Superior temporal gyrus (tissue), 1 donor: ENCODE data around the gene PSENEN.
"Not testable (repeated sequence)": the region's sequence is repeated elsewhere in the genome, so short reads cannot be mapped to it uniquely, and the experiment has no call there.

ENCODE experiments used
- DNase-seq: peaks from one replicate; pipeline ENCODE4 v3.0.0-alpha.2; 2016; ENCODE audit errors: extremely low spot score

PSENEN gene

DNA sequence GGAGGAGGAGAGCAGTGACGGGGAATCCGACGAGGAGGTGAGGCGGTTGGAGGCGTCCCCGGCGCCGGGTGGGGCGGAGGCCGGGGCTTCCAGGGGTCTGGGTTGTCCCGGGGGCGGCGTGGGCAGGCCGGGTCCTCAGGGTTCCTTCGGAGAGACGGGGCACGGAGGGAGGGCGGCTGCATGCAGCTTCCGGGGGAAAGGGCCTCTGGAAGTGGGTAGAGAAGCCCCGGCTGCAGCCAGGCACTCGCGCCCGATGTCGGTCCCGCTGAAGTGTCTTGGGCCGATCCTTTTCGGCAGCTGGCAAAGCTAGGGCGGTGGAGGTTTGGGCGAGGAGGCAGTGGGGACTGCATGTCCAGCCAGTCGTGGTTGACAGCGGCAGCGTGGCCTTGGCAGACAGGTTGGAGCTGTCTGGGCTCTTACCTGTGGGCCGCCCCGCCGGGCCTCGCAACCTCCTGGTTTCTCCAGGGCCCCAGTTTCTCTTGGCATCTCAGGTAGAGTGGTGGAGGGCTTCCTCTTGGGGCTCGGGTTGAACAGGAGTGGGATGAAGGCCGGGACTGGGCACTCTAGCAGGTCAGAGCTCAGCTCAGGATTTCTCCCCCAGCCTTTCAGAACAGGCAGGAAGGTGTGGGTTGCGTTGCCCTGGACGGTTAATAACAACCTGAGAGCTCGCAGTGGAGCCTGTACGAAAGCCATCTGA is 27.0 kb upstream of the PSENEN start:
- DNase-seq: no peak

DNA sequence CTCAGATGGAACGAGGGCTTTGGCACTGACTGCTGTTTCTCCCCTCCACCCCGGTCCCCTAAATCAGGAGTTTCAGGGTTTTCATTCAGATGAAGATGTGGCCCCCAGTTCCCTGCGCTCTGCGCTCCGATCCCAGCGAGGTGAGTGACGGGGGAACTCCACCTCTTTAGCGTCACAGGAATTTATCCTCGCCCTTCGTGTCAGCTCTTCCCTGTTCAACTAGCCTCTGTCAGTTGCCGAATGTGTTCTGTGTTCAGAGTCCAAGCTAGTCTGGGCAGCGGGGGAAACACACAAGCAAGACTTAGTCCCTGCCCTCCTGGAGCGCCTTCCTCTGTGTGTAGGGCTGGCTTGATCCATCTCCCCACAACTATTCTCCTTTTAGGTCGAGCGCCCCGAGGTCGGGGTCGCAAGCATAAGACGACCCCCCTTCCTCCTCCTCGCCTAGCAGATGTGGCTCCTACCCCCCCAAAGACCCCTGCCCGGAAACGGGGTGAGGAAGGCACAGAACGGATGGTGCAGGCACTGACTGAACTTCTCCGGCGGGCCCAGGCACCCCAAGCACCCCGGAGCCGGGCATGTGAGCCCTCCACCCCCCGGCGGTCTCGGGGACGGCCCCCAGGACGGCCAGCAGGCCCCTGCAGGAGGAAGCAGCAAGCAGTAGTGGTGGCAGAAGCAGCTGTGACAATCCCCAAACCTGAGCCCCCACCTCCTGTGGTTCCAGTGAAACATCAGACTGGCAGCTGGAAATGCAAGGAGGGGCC is 25.9 kb upstream of the PSENEN start:
- DNase-seq: no peak

DNA sequence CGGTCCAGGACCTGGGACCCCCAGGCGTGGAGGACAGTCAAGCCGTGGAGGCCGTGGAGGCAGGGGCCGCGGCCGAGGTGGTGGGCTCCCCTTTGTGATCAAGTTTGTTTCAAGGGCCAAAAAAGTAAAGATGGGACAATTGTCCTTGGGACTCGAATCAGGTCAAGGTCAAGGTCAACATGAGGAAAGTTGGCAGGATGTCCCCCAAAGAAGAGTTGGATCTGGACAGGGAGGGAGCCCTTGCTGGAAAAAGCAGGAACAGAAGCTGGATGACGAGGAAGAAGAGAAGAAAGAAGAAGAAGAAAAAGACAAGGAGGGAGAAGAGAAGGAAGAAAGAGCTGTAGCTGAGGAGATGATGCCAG is 25.3 kb upstream of the PSENEN start:
- no peak for DNase-seq

DNA sequence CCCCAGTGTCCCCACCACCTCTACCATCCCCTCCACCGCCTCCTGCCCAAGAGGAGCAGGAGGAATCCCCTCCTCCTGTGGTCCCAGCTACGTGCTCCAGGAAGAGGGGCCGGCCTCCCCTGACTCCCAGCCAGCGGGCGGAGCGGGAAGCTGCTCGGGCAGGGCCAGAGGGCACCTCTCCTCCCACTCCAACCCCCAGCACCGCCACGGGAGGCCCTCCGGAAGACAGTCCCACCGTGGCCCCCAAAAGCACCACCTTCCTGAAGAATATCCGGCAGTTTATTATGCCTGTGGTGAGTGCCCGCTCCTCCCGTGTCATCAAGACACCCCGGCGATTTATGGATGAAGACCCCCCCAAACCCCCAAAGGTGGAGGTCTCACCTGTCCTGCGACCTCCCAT is 24.8 kb upstream of the PSENEN start:
- no peak for DNase-seq

DNA sequence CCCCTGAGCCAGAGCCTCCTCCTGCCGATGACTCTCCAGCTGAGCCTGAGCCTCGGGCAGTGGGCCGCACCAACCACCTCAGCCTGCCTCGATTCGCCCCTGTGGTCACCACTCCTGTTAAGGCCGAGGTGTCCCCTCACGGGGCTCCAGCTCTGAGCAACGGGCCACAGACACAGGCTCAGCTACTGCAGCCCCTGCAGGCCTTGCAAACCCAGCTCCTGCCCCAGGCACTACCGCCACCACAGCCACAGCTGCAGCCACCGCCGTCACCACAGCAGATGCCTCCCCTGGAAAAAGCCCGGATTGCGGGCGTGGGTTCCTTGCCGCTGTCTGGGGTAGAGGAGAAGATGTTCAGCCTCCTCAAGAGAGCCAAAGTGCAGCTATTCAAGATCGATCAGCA is 24.1 kb upstream of the PSENEN start:
- no peak for DNase-seq

DNA sequence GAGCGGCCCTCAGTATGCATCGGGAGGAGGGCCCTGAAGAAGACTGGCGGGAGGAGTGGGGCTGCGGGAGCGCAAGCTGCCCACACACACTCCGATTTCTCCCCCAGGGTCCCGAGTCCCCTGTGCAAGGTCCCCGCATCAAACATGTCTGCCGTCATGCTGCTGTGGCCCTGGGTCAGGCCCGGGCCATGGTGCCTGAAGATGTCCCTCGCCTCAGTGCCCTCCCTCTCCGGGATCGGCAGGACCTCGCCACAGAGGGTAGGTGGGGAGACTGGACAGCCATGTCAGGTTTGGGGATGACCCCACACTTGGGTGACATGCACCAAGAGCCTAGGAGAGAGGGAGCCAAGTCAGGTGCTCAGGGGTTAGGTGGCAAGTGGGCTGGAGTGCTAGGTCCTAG is 23.0 kb upstream of the PSENEN start:
- no peak for DNase-seq

DNA sequence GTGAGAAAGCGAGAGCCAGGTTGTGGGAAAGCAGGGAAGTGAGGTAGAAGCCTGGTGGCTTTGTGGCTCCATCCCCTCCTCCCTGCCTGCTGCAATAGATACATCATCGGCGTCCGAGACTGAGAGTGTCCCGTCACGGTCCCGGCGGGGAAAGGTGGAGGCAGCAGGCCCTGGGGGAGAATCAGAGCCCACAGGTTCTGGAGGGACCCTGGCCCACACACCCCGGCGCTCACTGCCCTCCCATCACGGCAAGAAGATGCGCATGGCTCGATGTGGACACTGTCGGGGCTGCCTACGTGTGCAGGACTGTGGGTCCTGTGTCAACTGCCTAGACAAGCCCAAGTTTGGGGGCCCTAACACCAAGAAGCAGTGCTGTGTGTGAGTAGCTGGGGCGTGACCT is 22.6 kb upstream of the PSENEN start:
- no peak for DNase-seq

DNA sequence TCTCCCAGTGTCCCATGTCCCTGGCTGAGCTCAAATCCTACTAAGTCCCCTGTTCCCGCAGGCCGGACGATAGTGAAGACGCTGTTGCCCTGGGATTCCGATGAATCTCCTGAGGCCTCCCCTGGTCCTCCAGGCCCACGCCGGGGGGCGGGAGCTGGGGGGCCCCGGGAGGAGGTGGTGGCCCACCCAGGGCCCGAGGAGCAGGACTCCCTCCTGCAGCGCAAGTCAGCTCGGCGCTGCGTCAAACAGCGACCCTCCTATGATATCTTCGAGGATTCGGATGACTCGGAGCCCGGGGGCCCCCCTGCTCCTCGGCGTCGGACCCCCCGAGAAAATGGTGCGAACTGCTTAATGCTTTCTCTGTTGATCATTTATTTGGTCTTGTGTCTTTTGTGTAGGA is 21.8 kb upstream of the PSENEN start:
- no peak for DNase-seq

DNA sequence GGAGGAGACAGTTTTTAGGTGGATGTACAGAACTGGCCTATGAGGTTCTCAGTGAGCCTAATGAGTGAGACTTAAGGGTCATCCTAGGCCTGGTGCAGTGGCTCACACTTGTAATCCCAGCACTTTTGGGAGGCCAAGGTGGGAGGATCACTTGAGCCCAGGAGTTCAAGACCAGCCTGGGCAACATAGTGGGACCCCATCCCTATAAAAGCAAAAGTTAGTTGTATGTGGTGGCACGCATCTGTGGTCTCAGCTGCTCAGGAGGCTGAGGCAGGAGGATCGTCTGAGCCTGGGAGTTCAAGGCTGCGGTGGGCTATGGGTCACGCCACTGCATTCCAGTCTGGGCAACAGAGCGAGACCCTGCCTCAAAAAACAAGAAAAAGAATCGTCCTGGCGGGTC is 21.3 kb upstream of the PSENEN start:
- DNase-seq: not testable (repeated sequence)

DNA sequence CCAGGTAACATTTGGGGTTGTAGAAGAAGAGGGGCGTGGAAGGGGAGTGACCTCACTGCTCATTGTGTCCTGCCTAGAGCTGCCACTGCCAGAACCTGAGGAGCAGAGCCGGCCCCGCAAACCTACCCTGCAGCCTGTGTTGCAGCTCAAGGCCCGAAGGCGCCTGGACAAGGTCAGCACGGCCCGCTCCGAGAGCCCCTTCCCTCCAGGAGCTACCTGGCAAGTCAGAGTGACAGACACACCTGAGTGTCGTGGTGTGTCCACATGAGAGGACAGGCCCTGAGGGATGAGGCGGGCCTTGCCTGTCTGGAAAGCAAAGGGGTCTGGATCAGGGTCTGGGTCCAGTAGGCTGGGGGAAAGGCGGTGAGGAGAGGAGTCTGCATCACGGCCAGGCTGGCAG is 20.9 kb upstream of the PSENEN start:
- DNase-seq: no peak

DNA sequence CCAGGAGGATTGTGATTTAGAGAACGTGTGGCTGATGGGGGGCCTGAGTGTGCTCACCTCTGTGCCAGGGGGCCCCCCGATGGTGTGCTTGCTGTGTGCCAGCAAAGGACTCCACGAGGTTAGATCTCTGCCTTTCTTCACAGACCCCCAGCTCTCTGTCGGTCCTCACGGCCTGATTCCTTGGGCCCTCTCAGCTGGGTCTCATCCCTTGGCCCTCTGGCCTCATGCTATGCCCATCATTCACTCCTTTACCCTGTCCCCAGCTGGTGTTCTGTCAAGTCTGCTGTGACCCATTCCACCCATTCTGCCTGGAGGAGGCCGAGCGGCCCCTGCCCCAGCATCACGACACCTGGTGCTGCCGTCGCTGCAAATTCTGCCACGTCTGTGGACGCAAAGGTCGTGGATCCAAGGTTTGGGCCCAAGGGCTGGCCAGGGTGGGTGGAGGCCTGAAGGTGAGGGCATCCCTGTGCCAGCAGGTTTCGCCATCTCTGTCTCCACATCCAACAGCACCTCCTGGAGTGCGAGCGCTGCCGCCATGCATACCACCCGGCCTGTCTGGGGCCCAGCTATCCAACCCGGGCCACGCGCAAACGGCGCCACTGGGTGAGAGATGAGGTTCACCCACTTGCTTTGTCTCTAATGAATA is 20.1 kb upstream of the PSENEN start:
- no peak for DNase-seq

DNA sequence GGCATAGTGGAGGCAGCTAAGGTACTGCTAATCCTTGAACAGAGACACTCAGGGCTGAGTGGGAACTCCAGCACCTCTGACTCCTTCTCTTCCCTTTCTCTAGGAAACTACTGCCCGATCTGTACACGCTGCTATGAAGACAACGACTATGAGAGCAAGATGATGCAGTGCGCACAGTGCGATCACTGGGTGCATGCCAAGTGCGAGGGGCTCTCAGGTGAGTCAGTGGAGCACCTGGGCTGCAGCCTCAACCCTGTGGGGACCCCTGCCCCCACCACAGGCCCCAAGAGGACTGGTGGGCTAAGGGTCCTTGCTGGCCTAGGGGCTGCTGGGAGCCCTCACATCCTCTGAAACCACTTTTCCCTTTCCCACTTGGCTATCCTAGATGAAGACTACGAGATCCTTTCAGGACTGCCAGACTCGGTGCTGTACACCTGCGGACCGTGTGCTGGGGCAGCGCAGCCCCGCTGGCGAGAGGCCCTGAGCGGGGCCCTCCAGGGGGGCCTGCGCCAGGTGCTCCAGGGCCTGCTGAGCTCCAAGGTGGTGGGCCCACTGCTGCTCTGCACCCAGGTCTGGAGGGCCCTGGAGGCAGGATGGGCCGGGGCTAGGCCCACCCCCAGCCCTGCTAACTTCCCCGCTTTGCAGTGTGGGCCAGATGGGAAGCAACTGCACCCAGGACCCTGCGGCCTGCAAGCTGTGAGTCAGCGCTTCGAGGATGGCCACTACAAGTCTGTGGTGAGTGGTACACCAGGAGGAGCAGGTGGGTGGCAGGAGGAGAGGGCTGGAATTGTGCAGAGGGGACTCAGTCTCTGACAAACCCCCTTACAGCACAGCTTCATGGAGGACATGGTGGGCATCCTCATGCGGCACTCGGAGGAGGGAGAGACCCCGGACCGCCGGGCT is 18.1 kb upstream of the PSENEN start:
- no peak for DNase-seq

DNA sequence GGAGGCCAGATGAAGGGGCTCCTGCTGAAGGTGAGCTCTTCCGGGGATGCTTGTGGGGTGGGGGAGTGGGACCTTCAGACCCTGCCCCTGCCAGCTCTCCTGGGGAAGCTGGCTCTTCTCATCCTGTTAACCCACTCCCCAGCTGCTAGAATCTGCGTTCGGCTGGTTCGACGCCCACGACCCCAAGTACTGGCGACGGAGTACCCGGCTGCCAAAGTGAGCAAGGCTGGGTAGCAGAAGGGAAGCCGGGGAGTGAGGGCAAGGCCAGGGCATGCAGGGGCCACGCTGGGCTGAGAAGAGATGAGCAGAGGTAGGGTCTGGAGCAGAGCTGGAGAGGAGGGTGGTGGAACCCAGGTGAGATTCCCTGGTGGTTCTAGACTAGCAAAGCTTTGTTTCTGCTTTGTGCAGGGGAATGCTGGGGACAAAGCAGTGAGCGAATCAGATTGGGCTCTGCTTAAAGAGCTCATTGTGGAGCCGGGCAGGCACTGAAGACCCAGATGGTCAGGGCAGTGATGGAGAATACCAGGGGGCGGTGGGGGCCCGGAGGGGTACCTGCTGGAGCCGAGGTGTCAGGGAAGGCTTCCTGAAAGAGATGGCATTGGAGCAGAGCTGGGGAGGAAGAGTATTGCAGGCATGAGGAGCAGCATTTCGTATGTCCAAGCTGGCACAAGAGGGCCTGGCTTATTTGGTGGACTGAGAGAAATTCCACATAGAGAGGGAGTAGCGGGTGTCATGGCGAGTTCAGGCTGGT is 17.3 kb upstream of the PSENEN start:
- no peak for DNase-seq

DNA sequence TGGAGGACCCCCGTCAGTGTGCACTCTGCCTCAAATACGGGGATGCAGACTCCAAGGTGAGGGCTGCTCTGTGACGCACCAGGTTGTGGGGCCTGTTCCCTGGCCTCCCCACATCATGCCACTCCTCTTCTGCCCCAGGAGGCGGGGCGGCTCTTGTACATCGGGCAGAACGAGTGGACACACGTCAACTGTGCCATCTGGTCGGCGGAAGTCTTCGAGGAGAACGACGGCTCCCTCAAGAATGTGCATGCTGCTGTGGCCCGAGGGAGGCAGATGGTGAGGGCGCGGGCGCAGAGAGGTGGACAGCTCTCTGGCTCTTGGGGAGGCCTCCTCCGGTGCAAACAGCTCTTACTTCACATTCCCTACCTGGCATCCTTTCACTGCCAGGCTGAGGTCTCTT is 16.4 kb upstream of the PSENEN start:
- DNase-seq: no peak

DNA sequence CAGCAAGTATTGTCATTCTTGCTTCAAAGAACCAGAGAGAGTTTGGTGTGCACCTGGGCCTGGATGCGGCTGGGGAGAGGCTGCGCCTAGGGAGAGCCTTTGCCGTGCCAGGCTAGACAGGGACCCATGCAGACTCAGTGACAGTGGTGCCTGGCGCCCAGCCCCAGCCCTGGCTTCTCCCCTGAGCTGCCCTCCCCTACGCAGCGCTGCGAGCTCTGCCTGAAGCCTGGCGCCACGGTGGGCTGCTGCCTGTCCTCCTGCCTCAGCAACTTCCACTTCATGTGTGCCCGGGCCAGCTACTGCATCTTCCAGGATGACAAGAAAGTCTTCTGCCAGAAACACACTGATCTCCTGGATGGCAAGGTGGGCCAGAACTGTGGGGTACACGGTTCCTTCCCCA is 15.7 kb upstream of the PSENEN start:
- DNase-seq: no peak

DNA sequence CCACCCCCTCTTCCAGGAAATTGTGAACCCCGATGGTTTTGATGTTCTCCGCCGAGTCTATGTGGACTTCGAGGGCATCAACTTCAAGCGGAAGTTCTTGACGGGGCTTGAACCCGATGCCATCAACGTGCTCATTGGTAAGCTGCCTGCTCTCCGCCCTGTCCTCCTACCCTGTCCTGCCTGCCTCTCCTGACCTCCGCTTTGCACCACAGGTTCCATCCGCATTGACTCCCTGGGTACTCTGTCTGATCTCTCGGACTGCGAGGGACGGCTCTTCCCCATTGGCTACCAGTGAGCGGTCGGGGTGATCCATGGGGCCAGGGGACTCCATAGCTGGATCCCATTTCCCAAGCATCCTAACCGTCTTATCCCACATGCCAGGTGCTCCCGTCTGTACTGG is 15.1 kb upstream of the PSENEN start:
- DNase-seq: no peak

DNA sequence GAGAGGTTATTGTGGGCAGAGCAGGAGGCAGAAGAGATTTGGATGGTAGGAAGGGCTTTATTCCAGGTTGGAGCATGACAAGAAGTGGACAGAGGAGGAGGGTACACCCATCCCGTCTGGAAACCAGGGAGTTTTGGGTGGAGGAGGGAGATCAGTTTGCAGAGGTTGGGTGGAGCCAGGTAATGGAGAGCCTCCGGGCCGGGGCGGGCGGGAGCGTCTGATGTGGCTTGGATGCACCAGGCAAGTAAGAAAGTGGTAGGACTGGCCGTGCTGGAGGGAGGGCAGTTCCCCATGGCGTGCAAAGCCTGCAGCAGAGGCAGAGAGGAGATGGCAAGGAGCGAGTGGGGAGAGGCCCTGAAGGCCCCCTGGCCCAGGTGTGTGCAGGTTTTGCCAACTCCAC is 14.1 kb upstream of the PSENEN start:
- DNase-seq: no peak

DNA sequence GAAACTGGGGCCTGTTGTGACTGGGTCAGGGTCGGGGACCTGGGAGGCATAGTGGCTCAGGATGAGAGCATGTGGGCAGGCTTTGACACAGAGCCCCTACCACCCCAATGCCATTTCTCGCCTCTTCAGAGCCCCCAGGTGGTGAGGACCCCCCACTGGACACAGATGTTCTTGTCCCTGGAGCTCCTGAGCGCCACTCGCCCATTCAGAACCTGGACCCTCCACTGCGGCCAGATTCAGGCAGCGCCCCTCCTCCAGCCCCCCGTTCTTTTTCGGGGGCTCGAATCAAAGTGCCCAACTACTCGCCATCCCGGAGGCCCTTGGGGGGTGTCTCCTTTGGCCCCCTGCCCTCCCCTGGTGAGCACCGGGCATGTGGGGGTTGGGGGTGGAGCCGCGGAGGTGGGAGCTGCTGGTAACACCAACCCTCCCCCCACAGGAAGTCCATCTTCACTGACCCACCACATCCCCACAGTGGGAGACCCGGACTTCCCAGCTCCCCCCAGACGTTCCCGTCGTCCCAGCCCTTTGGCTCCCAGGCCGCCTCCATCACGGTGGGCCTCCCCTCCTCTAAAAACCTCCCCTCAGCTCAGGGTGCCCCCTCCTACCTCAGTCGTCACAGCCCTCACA is 13.6 kb upstream of the PSENEN start:
- DNase-seq: no peak

DNA sequence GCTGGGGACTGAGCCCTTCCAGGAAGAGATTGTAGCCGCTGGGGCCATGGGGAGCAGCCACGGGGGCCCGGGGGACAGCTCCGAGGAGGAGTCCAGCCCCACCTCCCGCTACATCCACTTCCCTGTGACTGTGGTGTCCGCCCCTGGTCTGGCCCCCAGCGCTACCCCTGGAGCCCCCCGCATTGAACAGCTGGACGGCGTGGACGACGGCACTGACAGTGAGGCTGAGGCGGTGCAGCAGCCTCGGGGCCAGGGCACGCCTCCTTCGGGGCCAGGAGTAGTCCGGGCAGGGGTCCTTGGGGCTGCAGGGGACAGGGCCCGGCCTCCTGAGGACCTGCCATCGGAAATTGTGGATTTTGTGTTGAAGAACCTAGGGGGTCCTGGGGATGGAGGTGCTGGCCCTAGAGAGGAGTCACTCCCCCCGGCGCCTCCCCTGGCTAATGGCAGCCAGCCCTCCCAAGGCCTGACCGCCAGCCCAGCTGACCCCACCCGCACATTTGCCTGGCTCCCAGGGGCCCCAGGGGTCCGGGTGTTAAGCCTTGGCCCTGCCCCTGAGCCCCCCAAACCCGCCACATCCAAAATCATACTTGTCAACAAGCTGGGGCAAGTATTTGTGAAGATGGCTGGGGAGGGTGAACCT is 12.8 kb upstream of the PSENEN start:
- no peak for DNase-seq
